H1 (cell line): Measurements from ENCODE around the gene NCK2. TPM values are rescaled to one million over a fixed set of nuclear protein-coding genes. Genes with fewer than 3 reads are reported as not detected.
"Not testable (repeated sequence)": the region's sequence is repeated elsewhere in the genome, so short reads cannot be mapped to it uniquely, and the experiment has no call there.

ENCODE experiments used
- CTCF ChIA-PET: fragments of 300-600 bp; sonication (Branson Sonifier 250); formaldehyde crosslinking; loops from one replicate; lab custom pipeline; 2021; ENCODE audit not compliant: partially characterized antibody; lab: Charles Lee
- POLR2A ChIA-PET: fragments of 300-600 bp; sonication (Branson Sonifier 250); formaldehyde crosslinking; loops from one replicate; lab custom pipeline; 2021; ENCODE audit warnings: inconsistent platforms; ENCODE audit not compliant: partially characterized antibody; lab: Charles Lee
- DNase-seq, 2 experiments: peaks; one replicate each; pipeline versions ENCODE4 v3.0.0 to v3.0.0-alpha.2; 2010 to 2022; ENCODE audit warnings: low spot score in 2 of 2, low read depth in 1 of 2, mixed read lengths in 1 of 2
- FAIRE-seq: peaks from 2 replicates; lab custom pipeline; 2011; peaks lifted over from hg19 to GRCh38; lab: Jason Lieb, UNC
- H2AFZ ChIP-seq: 2 replicates; pipeline ENCODE4 v1.8.1; 2012; ENCODE audit warnings: low read length, inconsistent platforms
- H2AK5ac ChIP-seq: 2 replicates; pipeline ENCODE4 v1.6.1; 2013; ENCODE audit warnings: low read depth, low read length
- H2BK120ac ChIP-seq: replicated peaks from 2 replicates; pipeline ENCODE3; 2013; ENCODE audit warnings: low read depth, low read length, inconsistent platforms
- H2BK12ac ChIP-seq: 2 replicates; pipeline ENCODE4 v1.6.1; 2013; ENCODE audit warnings: low read depth, low read length
- H2BK15ac ChIP-seq: 2 replicates; pipeline ENCODE4 v1.6.1; 2013; ENCODE audit warnings: low read length
- H2BK20ac ChIP-seq: 2 replicates; pipeline ENCODE4 v1.6.1; 2013; ENCODE audit warnings: low read length
- H2BK5ac ChIP-seq: 2 replicates; pipeline ENCODE4 v1.6.1; 2013; ENCODE audit warnings: low read depth, low read length
- H3K14ac ChIP-seq: 2 replicates; pipeline ENCODE4 v1.6.1; 2013; ENCODE audit warnings: inconsistent platforms; ENCODE audit not compliant: insufficient read length
- H3K18ac ChIP-seq: 2 replicates; pipeline ENCODE4 v1.6.1; 2013; ENCODE audit warnings: low read length; ENCODE audit errors: extremely low read depth
- H3K23ac ChIP-seq: 2 replicates; pipeline ENCODE4 v1.6.1; 2013; ENCODE audit warnings: inconsistent platforms; ENCODE audit not compliant: insufficient read length
- H3K23me2 ChIP-seq: 2 replicates; pipeline ENCODE4 v1.6.1; 2013; ENCODE audit warnings: low read depth, low read length
- H3K27ac ChIP-seq: 2 replicates; pipeline ENCODE4 v1.6.1; 2011; ENCODE audit warnings: low read depth, low read length, inconsistent platforms
- H3K27me3 ChIP-seq, 4 experiments: replicated peaks in 1 of 4; 1 replicate in 1 of 4; 2 replicates in 3 of 4; pipeline versions ENCODE4 v1.6.1 to v1.8.1; 2011 to 2013; ENCODE audit warnings: low read length in 3 of 4, mild to moderate bottlenecking in 3 of 4, inconsistent platforms in 2 of 4, mixed read lengths in 2 of 4, moderate library complexity in 1 of 4; ENCODE audit not compliant: control insufficient read depth in 3 of 4, insufficient read depth in 3 of 4; ENCODE audit errors: extremely low read depth in 1 of 4
- H3K36me3 ChIP-seq, 4 experiments: 2 replicates each; pipeline versions ENCODE4 v1.6.1 to v1.8.1; 2011 to 2013; ENCODE audit warnings: mild to moderate bottlenecking in 4 of 4, low read length in 3 of 4, moderate library complexity in 2 of 4, control low read depth in 1 of 4, inconsistent platforms in 1 of 4; ENCODE audit not compliant: insufficient read depth in 4 of 4, control insufficient read depth in 2 of 4
- H3K4ac ChIP-seq: replicated peaks from 2 replicates; pipeline ENCODE3; 2013; ENCODE audit warnings: low read length, low read depth, mixed read lengths, inconsistent platforms; ENCODE audit not compliant: insufficient read length
- H3K4me1 ChIP-seq, 4 experiments: replicated peaks in 1 of 4; 1 replicate in 1 of 4; 2 replicates in 3 of 4; pipeline versions ENCODE4 v1.6.1 to v1.8.1; 2011 to 2013; ENCODE audit warnings: low read length in 3 of 4, inconsistent platforms in 2 of 4, mixed read lengths in 1 of 4; ENCODE audit not compliant: insufficient read depth in 4 of 4, control insufficient read depth in 3 of 4
- H3K4me2 ChIP-seq, 2 experiments: 2 replicates each; pipeline versions ENCODE4 v1.6.1 to v1.8.1; 2011 to 2013; ENCODE audit warnings: low read depth in 2 of 2, low read length in 2 of 2, control low read depth in 1 of 2, inconsistent platforms in 1 of 2, mild to moderate bottlenecking in 1 of 2; ENCODE audit not compliant: insufficient read depth in 1 of 2
- H3K4me3 ChIP-seq, 4 experiments: fragments of 200-600, 300-600 bp in 1 of 4; sonication (generic), shearing (Covaris generic), sonication (Bioruptor Twin) in 1 of 4; 2 replicates each; pipeline versions ENCODE4 v1.5.1 to v1.8.1; 2011 to 2016; ENCODE audit warnings: low read length in 4 of 4, low read depth in 3 of 4, control low read depth in 2 of 4, inconsistent platforms in 2 of 4, mild to moderate bottlenecking in 2 of 4, mixed read lengths in 1 of 4, moderate library complexity in 1 of 4; ENCODE audit not compliant: insufficient read depth in 2 of 4; ENCODE audit errors: extremely low read depth in 1 of 4
- H3K56ac ChIP-seq: replicated peaks from 2 replicates; pipeline ENCODE3; 2013; ENCODE audit warnings: low read depth, mild to moderate bottlenecking, mixed read lengths, low read length, inconsistent platforms; ENCODE audit not compliant: insufficient read length
- H3K79me1 ChIP-seq: 2 replicates; pipeline ENCODE4 v1.6.1; 2013; ENCODE audit warnings: low read depth, low read length, control low read depth
- H3K79me2 ChIP-seq, 2 experiments: 2 replicates each; pipeline versions ENCODE4 v1.6.1 to v1.8.1; 2012 to 2013; ENCODE audit warnings: low read length in 2 of 2, mild to moderate bottlenecking in 2 of 2, inconsistent platforms in 1 of 2; ENCODE audit not compliant: insufficient read depth in 2 of 2, control insufficient read depth in 1 of 2
- H3K9ac ChIP-seq, 4 experiments: replicated peaks in 1 of 4; 1 replicate in 1 of 4; 2 replicates in 3 of 4; pipeline versions ENCODE4 v1.6.1 to v1.8.1; 2011 to 2013; ENCODE audit warnings: low read depth in 3 of 4, low read length in 3 of 4, control low read depth in 2 of 4, mild to moderate bottlenecking in 2 of 4, moderate library complexity in 2 of 4, inconsistent platforms in 1 of 4; ENCODE audit errors: extremely low read depth in 1 of 4
- H3K9me3 ChIP-seq, 2 experiments: 2 replicates each; pipeline versions ENCODE4 v1.6.1 to v1.8.1; 2012 to 2013; ENCODE audit warnings: mild to moderate bottlenecking in 2 of 2, moderate library complexity in 2 of 2, control low read depth in 1 of 2, inconsistent platforms in 1 of 2, low read depth in 1 of 2, low read length in 1 of 2, mixed read lengths in 1 of 2; ENCODE audit not compliant: insufficient read depth in 2 of 2
- H4K20me1 ChIP-seq, 2 experiments: replicated peaks in 1 of 2; 2 replicates each; pipeline versions ENCODE3 to v1.8.1; 2011 to 2013; ENCODE audit warnings: inconsistent platforms in 2 of 2, low read length in 2 of 2, mild to moderate bottlenecking in 1 of 2; ENCODE audit not compliant: insufficient read depth in 2 of 2, control insufficient read depth in 1 of 2
- H4K5ac ChIP-seq: 2 replicates; pipeline ENCODE4 v1.6.1; 2013; ENCODE audit warnings: low read length, low read depth, mixed read lengths, inconsistent platforms; ENCODE audit not compliant: insufficient read length
- H4K8ac ChIP-seq: 2 replicates; pipeline ENCODE4 v1.8.0; 2013; ENCODE audit warnings: mild to moderate bottlenecking, moderate library complexity, low read length, inconsistent platforms; ENCODE audit not compliant: insufficient read depth; ENCODE audit errors: extremely low read depth
- H4K91ac ChIP-seq: replicated peaks from 2 replicates; pipeline ENCODE3; 2013; ENCODE audit warnings: low read length, mixed read lengths, inconsistent platforms; ENCODE audit not compliant: insufficient read length
- WGBS, 2 experiments: shearing (Covaris generic) in 1 of 2; methylation state at CpG; one replicate each; pipeline versions ENCODE4 v1.1.6 to v1.1.7; 2013 to 2015; ENCODE audit warnings: low lambda C conversion rate in 2 of 2, mixed read lengths in 2 of 2, inconsistent platforms in 1 of 2, low coverage in 1 of 2, missing lambda C conversion rate in 1 of 2; ENCODE audit not compliant: insufficient replicate concordance in 2 of 2, insufficient coverage in 1 of 2, insufficient read length in 1 of 2; ENCODE audit errors: extremely low coverage in 1 of 2, missing lambda C conversion rate in 1 of 2; 5-methylcytosine and 5-hydroxymethylcytosine counted together
- polyA plus RNA-seq, 7 experiments: library from polyadenylated mRNA; depleted of rRNA in 3 of 7; stranded (reverse) in 5 of 7; unstranded in 2 of 7; fragments of >200 nt in 5 of 7; fragments of 200-250 nt in 2 of 7; gene quantifications; 1 replicate in 5 of 7; 2 replicates in 1 of 7; 4 replicates in 1 of 7; pipeline versions ENCODE4 v1.2.1 to v1.2.3, GENCODE V29; 2011 to 2013; ENCODE audit warnings: missing spikeins in 2 of 7, mixed read lengths in 2 of 7
- total RNA-seq: library from RNA; stranded (reverse); fragmentation: NEBNext Ultra II Directional; extraction: Animal tissue kit (Norgen Biotek cat#: 25700); gene quantifications from 2 replicates; pipeline ENCODE4 v1.2.1, GENCODE V29; 2021

NCK2 gene
- total and polyA plus RNA-seq, 2 of the 8 experiments (the other 6 are each of a cell fraction or from before 2014, with no cell fraction given) = 30.3 to 65.7 TPM

GRCh38 chr2:105771291-105771690 lies 26.6 kb downstream of the NCK2 start:
- ChIA-PET CTCF (interaction anchor here (1.0 to 2.0 kb wide), 4 partner anchors 12 to 103 kb away, joined by 4 to 5 read pairs (median 4); no protein-coding TSS in a partner anchor), POLR2A (interaction anchor here (1.8 kb wide), 1 partner anchor 11 kb away, joined by 5 read pairs; no protein-coding TSS in a partner anchor)
- H2BK20ac ChIP-seq, H3K27me3 ChIP-seq, DNase-seq, H2AK5ac ChIP-seq, H4K5ac ChIP-seq, FAIRE-seq, H3K27ac ChIP-seq, H3K18ac ChIP-seq, H2BK5ac ChIP-seq, H2BK120ac ChIP-seq, H3K9me3 ChIP-seq, H3K23me2 ChIP-seq, H3K56ac ChIP-seq, H4K8ac ChIP-seq, H2BK15ac ChIP-seq, H2BK12ac ChIP-seq, H4K91ac ChIP-seq, H3K9ac ChIP-seq, H3K14ac ChIP-seq, H3K4me2 ChIP-seq, H3K23ac ChIP-seq, H2AFZ ChIP-seq, H3K36me3 ChIP-seq, H3K4ac ChIP-seq, H3K4me3 ChIP-seq: not testable (repeated sequence)
- H3K79me1 ChIP-seq = peaks cover 19% of the 10 kb centered on the region
- WGBS, 2 experiments = 90% methylated on average over 7 of the region's 7 CpGs; no CpG with 5 or more reads in 1 of the 2 experiments
- H4K20me1 ChIP-seq = peaks cover 15 to 31% of the 10 kb centered on the region in 2 experiments
- peaks cover 8 to 91% of the 10 kb centered on the region in 2 experiments for H3K79me2 ChIP-seq
- peaks cover 3 to 18% (median 7%) of the 10 kb centered on the region in 4 experiments; a peak in 6 of 7 replicates for H3K4me1 ChIP-seq
